Measurements from ENCODE around the gene CRACR2B.
A peak's percentile ranks its signal among the peaks of the same experiment; 100 is the strongest.

Gene CRACR2B

DNA sequence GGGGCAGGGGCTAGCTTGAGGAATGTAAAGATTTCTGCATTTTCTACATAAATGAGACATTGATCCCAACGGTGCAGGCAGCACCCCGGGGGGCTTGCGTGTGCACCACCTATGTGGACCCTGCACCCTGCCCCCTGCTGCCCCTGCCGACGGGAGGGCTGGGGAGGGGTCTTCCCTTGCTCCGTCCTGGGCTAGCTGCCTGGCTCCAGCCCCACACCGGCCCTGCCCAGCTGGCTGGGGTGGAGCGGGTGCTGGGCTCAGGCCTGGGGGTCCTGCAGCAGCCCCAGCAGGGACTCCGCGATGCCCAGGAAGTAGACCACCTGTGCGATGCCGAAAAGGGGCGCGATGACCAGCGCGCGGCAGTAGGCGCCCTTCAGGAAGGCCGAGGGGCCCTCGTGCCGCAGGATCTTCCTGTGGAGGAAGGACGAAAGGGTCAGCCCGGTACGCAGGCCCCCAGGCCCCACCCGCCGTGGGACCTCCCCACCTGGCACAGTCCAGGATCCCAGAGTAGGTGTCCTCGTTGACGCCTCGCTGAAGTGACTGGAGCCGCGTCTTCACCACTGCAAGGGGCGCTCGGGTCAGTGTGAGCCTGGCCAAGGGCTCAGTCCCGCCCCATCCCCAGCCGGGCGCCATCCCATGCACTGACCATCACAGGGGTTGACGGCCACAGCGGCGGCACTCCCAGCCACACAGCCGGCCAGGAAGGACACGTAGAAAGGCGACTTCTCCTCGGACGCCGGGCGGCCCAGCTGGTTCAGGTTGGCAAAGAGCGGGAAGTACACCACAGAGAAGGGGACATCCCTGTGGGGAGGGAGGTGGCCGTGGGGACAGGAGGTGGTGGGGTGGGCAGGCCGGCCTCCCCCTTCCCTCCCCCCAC lies 35.8 kb upstream of the CRACR2B start:
- no peak for DNase-seq (ENCODE audit: low read depth)
- H3K4me3 ChIP-seq (ENCODE audit: low read length), result no peak overlapping the region
- TF ChIP-seq, protein P1, sequence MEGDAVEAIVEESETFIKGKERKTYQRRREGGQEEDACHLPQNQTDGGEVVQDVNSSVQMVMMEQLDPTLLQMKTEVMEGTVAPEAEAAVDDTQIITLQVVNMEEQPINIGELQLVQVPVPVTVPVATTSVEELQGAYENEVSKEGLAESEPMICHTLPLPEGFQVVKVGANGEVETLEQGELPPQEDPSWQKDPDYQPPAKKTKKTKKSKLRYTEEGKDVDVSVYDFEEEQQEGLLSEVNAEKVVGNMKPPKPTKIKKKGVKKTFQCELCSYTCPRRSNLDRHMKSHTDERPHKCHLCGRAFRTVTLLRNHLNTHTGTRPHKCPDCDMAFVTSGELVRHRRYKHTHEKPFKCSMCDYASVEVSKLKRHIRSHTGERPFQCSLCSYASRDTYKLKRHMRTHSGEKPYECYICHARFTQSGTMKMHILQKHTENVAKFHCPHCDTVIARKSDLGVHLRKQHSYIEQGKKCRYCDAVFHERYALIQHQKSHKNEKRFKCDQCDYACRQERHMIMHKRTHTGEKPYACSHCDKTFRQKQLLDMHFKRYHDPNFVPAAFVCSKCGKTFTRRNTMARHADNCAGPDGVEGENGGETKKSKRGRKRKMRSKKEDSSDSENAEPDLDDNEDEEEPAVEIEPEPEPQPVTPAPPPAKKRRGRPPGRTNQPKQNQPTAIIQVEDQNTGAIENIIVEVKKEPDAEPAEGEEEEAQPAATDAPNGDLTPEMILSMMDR (conservative IDR thresholded peaks at IDR 0.05; ENCODE audit: low read length), result no peak

DNA sequence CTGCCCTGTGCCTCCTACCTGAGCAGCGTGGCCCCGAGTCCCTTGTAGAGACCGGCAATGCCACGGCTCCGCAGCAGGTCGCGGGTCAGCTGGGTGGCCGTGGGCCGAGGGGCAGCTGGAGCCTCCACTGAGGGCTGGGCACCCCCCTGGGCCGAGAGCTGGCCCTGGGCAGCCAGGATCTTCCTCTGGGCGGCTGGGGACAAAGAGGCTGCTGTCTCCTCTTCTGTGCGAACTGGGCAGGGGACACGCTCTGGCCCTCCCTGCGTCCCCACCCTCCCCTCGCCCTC lies 35.2 kb upstream of the CRACR2B start:
- H3K4me3 ChIP-seq (ENCODE audit: low read length), result no peak overlapping the region
- TF ChIP-seq, protein P1 (conservative IDR thresholded peaks at IDR 0.05; ENCODE audit: low read length), result no peak
- DNase-seq (ENCODE audit: low read depth), result no peak

DNA sequence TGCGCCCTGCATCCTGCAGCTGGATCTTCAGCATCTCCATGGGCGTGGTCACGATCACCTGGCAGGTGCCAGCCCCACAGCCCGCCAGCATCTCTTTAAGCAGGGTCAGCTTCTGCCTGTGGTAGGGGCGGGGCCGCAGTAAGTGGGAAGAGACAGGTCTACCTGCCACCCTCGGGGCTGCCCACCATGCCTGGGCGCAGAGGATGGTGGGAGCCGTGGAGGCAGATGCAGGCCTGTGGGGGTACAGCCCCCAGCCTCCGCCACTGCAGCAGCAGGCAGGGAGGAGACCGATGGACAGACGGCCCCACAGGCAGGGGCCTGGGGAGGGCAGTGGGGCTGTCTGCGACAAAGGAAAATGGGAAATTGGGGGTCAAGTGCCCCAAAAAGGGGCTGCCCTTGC lies 34.8 kb upstream of the CRACR2B start:
- H3K4me3 ChIP-seq (ENCODE audit: low read length), result no peak overlapping the region
- TF ChIP-seq, protein P1 (conservative IDR thresholded peaks at IDR 0.05; ENCODE audit: low read length), result no peak

DNA sequence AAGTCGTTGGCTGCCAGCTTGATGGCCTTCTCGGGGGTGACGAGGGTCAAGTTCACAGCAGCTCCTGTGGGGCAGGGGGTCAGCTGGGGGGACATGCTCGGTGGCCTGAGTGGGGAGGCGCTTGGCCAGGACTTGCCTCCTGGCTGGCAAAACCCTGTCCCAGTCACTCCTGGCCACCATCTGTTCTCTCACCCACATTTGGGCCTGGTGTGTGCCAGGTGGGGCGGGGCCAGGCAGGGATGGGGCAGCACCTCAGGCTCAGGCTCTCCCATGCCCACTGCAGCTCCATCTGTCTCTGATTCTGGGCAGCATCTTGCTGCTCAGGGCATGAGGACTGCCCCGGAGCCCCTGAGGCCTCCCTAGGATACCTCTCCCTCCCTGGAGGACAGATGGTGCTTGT lies 34.2 kb upstream of the CRACR2B start:
- DNase-seq (ENCODE audit: low read depth), result no peak
- TF ChIP-seq, protein P1 (conservative IDR thresholded peaks at IDR 0.05; ENCODE audit: low read length), result no peak
- H3K4me3 ChIP-seq (ENCODE audit: low read length), result no peak overlapping the region

More for the DNA sequence above, 34.8 kb upstream of the CRACR2B start:
- no peak for DNase-seq (ENCODE audit: low read depth)

DNA sequence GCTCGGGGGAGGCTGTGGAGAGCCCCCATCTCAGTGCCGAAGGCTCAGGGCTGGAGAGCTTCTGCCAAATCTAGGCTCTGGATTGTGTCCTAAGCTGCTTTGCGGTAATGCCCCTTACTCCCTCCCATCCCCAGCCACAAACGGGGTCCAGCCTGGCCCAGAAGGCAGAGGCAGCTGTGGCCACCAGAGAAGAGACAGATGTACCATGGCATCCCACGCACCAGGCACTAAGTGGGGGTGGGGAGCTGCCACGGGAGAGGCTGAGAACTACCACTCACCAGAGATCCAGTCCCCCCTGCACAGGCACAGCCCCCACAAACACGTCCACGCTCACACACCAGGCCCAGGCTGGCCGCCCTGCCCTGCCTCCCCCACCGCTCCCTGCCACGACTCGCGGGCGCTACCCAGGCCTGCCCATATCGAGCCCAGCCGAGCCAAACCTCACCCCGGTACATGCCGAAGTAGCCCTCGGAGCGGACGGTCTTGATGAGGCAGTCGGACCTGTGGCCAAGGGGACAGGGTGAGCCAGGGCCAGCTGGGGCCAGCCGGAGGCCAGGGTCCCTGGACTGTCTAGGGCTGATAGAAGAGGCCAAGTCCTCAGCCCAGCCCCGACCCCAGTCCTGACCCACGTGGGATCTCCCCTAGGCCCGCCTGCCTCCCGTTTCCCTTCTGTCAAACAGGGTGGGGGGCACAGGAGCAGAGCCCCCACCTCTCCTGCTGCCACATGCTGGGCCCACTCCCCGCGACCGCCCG lies 33.5 kb upstream of the CRACR2B start:
- TF ChIP-seq, protein P1 (conservative IDR thresholded peaks at IDR 0.05; ENCODE audit: low read length), result no peak
- H3K4me3 ChIP-seq (ENCODE audit: low read length), result no peak overlapping the region; the same call in 1 of the 2 replicates
- no peak for DNase-seq (ENCODE audit: low read depth)

DNA sequence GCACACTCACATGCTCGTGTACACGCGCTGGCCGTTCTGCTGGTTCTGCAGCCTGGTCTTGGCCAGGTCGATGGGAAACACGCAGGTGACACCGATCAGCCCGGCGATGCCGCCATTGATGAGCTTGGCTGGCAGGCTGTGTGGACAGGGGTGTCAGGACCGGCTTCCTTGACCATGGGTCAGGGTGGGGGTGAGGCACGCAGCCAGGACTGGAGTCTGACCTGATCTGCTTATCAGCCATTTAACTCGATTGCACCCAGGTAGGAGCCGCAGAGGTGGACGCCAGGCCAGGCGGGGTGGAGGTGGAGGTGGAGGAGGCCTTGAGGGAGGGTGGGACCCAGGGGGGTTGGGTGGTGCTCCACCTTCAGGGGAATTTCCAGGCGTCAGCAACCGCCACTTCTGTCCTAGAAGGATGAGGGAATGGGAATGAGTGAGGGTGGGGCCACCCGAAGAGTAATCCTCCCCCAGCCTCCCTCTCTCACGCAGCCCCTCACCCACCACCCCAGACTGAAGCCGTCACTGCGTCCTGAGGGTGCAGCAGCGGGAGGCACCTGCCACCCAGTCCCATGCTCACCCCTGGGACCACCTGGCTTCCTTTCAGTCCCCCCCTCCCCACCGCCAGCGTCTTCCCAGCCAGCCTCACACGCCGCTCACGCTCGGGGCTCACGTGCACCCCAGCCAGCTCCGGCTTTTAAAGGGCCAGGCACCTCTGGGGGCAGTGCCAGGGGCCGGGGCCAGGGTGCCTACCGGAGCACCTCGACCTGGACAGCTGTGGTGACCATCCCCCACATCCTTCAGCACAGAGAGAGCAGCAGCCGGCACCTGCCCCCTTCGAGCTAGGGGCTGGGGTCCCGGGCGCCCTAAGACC lies 32.7 kb upstream of the CRACR2B start:
- H3K4me3 ChIP-seq (ENCODE audit: low read length), result peak overlapping the region; percentile 77
- DNase-seq (ENCODE audit: low read depth), result no peak
- TF ChIP-seq, protein P1 (conservative IDR thresholded peaks at IDR 0.05; ENCODE audit: low read length), result no peak
